ENCODE data around the gene CHST11. TPM values are rescaled to one million over a fixed set of nuclear protein-coding genes. Genes with fewer than 3 reads are reported as not detected.
A peak's percentile ranks its signal among the peaks of the same experiment; 100 is the strongest.

Gene CHST11
- total RNA-seq, 1 experiment from 2014 or later = 8.4 TPM

DNA sequence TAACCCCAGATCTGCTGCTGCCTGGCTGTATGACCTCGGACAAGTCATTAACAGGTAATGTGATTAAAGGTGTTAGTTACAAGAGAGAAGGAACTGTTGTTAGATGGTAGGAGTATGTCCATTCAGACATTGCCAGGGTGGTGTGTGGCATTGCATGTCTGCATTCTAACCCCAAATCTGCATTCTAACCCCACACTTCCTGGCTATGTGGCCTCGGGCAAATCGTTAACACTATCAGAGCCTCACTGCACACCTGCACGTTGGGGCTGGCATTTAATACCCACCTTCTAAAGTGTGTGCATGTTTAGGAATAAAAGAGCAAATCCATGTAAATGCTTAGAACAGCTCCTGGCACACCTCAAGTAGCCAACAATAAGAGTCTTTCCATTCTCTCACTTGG, 46.4 kb downstream of the CHST11 start:
- DNase-seq (ENCODE audit: low spot score) = no peak

DNA sequence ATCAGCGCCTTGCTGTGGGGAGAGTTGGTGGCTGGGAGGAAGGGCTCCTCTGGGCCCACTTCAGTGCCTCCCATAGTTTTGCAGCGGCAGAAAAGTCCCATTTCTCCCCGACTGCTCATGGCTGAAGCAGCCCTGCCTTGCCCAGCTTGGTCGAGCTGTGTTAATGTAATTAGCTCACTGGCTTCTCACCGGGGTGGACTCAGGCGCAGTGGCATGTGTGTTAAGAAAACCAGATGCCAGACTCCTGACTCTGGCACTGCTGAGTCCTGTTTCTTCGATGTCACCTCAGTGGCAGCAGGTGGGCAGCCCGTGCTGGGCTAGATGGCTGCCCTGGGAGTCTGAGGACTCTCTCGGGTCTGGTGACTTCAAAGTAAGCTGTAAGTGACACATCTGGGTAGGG, 47.4 kb downstream of the CHST11 start:
- DNase-seq (ENCODE audit: low spot score) = no peak

DNA sequence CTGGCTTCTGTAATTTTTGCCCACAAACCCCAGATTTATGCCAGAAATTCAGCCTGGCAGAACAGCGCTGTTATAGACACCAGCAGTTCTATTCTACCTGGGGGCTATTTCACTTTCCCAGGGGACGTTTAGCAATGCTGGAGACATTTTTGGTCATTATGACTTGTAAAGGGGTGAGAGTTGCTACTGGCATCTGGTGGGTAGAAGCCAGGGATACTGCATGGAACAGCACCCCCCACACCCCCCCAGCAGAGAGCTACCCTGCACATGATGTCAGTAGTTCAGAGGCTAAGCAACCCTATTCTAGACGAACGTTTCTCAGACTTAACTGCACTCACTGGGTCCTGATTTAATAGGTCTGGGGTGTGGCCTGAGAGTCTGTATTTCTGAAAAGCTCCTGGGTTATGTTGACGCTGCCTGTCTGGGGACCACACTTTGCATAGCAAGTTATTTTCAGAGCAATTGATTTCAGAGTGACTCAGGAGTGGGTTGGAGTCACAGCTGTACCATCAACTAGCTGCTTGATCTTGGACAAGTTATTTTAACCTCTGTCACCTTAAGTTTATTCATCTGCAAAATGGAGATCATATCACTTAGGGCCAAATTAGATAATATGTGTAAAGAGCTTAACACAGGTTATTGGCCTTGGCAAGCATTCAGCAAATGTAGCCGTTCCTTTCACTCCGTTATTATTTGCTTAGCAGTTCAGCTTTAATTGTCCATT, 48.5 kb downstream of the CHST11 start:
- no peak for DNase-seq (ENCODE audit: low spot score)

DNA sequence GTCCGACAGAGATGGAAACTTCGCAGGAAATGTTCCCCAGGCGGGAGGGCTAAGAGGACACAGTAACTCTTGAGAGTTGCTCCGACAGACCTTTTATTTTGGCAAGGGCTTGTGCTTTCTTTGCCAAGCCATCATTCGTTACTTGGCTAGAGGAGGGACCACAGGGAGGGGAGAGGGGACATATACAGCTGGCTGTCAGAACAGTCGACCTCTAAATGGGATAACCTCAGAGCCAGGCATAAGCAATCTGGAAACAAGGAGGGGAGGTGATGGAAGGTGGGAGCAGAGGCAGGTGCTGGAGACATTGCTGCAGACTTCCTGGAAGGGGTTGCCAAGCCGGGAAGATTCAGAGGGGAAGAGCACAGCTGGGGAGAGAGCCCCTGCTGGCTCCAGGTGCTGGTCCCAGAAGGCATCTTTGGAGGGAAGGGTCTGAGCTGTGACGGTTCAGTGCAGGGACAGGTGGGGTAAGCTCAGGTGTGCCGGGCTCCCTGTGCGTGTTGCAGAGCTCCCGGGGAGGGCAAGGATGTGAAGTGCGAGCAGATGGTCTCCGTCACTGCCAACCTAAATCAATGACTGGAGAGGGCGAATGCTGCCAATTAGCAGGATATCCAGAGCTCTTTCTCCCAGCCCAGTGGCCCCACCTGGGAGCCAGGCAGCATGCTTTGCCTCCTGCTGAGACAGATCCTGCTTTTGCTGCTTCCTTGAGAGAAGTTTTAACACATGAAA, 50.1 kb downstream of the CHST11 start:
- no peak for DNase-seq (ENCODE audit: low spot score)

DNA sequence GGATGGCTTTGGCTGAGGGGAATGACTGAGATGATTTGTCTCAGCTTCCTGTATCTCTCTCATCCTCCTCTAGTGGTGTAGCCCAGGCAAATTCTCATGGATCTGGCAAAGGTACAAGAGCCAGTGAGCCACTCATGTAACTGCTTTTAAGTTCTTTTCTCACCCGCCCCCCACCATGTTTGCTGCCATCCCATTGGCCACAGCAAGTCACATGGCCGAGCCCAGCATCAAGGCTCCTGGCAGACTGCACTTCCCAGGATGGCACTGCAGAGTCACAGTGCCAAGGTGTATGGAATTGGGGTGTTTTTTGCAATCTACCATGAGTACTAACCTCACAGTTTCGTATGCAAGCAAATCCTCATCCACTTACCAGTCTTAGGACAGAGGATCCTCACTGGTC, 50.9 kb downstream of the CHST11 start:
- DNase-seq (ENCODE audit: low spot score) = no peak

DNA sequence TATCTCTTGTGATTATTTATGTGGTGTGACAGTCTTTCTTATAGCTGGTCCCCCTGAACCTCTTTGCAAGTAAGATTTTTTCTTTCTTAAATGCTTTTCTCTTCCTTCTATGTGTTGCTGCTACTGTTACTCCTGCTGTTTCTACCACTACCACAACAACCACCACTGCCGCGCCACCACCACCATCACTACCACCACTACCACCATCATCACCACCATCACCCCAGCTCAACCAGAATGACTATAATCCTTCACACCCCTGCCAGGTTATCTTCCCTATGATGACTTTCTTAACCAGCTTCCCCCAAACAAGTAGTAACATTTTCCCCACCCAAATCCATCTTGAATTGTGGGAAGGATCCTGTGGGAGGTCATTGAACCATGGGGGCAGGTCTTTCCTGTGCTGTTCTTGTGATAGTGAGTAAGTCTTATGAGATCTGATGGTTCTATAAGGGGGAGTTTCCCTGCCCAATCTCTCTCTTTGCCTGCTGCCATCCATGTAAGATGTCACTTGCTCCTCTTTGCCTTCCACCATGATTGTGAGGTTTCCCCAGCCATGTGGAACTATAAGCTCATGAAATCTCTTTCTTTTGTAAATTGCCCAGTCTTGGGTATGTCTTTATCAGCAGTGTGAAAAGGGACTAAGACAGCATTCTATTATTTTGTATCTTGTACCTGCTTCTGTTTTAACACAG, 52.2 kb downstream of the CHST11 start:
- no peak for DNase-seq (ENCODE audit: low spot score)

DNA sequence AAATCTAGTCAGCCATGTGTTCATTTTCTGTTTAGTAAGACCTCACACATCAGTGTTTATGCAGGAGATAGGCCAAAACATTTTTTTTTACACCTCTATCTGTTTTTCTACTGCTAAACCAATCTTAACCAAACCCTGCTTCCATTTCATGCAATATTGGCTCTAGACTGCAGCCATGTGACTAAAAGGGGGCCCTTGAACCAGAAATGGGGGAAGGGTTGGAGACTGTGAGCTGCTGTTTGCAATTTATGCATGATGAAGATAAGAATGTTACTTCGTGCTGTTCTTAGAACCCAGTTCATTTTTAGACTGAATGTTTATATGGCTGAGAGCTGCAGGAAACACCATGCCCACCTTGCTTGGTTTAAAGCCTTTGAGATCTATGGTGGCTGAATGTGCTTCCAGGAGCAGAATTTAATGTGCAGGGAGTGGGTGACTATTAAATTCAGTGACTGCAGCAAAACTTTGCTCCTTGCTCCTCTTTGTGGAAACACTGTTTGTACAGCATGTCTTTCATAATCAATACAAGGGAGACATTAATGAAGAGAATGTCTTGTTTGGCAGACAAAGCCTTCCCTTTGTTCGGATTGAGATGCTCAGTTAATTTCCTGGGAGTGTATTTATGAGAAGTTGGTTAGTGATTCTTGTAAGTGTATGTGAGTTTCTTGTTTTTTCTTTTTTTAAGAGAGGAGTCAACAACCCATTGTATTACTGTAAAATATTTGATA, 53.6 kb downstream of the CHST11 start:
- no peak for DNase-seq (ENCODE audit: low spot score)

DNA sequence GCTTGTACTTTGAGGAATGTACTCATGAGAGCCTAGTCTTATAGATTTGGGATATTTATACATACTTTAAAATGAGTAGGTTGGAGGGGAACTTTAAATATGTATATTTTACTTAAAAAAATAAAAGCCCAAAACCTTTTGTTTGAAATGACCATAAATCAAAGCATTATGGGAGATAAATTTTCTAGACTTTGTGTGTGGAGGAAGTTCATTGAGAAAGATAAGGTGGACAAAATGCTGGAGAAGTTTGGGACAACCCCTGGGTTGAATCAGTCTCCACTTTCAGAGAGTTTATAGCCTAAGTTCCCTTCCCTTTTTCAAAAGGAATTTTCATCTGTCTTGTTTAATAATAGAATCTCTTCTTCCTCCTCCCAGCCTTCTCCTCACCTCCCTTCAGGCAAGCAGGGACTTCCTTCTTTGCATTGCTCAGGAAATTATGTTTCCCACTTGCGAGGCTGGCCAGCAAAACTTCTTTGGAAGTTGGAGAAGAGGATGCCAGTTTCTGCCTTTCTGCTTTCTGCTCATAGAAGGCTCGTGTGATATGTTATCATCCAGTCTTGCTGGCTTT, 54.2 kb downstream of the CHST11 start:
- no peak for DNase-seq (ENCODE audit: low spot score)

DNA sequence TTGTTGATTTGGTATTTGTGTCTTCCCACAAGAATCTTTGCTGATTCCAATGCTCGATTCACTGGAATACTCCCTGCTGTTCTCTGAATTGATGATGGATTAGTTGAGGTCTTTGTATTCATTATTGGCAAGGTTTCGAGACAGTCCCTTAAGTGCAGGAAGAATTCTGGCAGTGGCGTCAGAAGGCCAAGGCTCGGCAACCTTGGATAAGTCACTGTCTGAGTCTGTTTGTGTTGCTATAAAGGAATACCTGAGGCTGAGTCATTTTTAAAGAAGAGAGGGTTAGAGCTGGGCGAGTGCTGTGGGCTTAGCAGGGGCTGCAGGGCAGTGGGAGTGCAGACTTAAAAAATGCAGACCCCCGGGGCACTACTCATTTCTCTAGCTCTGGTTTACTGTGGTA, 56.9 kb downstream of the CHST11 start:
- DNase-seq (ENCODE audit: low spot score) = no peak

DNA sequence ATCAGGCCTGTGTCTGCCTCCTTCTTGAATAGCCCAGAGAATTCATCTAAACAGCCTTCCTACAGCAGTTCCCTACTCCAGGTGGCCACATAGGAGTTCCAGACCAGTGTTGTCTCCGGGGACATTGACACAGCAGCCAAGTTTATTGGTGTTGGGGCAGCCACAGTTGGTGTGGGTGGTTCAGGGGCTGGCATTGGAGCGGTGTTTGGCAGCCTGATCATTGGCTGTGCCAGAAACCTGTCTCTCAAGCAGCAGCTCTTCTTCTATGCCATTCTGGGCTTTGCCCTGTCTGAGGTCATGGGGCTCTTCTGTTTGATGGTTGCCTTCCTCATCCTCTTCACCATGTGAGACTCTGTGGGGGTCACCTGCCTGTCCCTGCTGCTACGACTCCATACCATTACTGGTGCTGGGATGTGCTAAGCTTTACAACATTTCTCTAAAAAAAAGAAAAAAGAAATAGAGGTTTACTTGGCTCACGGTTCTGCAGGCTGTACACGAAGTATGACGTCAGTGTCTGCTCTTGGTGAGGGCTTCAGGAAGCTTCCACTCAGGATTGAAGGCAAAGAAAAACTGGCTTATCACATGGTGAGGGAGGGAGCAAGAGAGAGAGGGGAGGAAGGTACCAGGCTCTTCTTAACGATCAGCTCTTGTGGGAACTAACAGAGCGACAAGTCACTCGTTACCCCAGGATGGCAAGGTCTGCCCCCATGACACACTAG, 57.5 kb downstream of the CHST11 start:
- DNase-seq (ENCODE audit: low spot score) = no peak

DNA sequence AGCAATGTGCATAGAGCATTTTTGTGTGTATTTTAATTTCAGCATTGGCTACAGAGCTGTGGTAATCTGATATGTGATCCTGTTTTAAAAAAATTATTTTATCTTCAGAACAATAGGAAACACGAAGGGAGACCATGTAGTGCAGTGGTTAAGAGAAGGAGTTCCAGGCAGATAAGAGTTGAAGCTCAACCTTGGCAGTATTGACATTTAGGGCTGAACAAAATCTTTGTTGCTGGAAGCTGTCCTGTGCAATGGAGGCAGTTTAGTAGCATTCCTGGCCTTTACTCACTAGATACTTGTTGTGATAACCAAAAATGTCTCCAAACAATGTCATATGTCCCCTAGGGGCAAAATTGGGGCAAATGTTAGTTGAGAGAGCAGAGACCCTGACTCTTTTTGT, 59.2 kb downstream of the CHST11 start:
- no peak for DNase-seq (ENCODE audit: low spot score)

DNA sequence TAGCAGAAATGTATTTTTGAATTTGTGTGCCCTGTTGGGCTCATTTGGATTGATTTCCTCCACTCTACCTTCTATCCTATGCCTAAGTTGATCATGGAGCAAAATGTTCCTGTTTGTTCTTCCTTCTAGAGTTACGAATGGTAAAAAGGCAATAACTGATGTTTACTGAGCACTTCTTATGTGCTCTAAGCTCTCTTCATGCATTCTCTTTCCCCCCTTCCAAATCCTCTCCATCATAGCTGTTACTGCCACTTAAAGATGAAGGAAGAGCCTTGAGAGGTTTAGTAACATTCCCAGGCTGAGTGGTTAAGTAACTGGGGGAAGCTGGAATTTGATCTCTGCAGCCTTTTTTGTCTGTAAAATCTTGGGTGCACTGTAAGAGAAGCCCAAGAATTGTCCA, 60.1 kb downstream of the CHST11 start:
- no peak for DNase-seq (ENCODE audit: low spot score)

DNA sequence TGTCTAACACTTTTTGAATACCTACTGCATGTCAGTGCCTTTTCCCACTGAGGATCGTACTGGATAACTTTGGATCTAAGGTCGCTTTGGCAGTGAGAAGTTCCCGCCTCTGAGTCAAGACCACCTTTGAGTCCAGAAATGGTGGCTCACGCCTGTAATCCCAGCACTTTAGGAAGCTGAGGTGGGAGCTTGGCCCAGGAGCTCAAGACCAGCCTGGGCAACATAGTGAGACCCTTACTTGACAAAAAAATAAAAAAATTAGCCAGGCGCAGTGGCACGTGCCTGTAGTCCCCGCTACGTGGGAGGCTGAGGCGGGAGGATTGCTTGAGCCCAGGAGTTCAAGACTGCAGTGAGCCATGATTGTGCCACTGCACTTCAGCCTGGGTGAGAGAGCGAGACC, 61.1 kb downstream of the CHST11 start:
- DNase-seq (ENCODE audit: low spot score) = no peak

DNA sequence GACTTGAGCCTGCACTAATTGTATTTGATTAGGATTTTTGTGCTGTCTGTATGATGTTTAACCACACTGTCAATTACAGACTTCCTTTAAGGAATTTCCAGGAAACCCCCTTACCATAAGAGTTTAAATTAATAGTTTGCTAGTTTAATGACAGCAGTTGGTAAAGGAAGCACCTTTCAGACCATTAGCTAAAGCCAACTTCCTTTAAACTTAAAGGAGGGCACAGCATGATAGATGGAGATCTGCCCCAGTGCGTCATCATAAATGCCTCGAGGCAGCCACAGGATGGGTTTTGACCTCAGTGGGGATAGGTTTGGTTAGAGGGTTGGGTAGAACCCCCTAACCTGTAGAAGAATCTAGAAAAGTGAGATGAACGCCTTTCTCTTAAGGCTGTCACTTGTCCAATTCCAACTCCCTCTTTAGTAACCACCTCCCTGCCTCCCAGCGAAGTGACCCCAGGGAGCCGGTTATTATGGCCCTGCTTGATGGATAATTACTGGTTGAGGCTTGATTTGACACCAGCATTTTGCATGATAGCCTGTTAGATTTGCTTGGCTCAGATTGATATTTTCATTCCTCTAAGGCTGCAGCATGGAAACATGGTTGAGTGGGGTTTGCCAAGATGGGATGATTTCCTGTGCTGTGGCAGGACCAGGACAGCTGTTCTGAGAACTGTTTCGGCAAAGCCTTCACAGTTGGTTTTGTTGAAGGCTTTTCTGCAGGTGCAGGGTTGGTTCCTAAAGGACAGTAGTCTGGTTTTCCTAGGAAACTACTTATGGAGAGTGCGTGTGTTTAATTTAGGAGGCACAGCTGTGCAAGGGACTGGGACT, 62.7 kb downstream of the CHST11 start:
- DNase-seq (ENCODE audit: low spot score) = no peak

DNA sequence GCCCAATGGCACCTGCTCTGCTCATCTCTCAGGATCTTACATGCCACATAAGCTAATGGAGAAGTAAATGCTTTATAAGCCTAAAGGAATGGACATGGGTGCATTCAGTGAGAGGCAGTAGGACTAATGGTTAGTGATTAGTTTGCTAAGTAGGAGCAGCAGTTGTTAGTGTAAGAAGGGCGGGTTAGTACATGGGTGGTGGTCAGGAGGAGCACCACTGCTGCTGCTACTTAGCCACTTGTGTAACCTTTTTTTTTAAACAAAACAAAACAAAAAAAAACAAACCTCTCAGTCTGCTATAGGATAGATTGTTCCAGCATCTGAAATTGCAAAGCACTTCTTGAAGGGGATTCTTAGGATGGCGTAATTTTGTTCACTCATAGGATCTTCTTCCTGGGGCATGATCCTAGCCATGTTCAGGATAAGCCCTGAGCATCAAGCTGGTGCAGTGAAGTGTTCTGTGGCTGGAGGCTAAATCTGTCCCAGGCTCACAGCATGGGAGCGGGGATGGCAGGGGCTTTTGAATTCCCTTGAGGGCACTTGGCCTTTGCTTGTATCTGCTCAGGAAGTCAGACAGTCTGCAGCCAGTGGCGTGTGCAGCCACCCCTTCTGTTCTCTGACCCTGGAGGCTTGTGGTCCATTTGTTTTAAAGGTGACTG, 63.6 kb downstream of the CHST11 start:
- DNase-seq (ENCODE audit: low spot score) = no peak

DNA sequence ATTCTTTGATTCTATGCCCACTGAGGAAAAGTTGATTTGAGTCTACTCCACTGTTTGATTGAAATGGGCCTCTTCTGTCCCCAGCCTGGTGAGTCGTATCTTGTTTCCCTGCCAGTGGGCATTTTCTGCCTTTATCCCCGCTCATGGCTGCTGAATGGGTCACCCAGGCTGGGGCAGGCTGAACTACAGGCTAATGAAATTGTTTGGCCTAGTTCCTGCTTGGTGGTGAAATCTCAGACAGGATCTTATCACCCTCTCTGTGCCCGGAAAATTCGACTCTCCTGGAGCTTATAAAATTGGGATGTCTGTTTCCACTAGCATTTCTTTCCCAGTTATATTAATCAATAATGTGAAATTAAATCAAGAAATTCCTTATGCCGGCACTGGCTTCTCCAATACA, 65.0 kb downstream of the CHST11 start:
- peak; percentile 9 for DNase-seq (ENCODE audit: low spot score)

DNA sequence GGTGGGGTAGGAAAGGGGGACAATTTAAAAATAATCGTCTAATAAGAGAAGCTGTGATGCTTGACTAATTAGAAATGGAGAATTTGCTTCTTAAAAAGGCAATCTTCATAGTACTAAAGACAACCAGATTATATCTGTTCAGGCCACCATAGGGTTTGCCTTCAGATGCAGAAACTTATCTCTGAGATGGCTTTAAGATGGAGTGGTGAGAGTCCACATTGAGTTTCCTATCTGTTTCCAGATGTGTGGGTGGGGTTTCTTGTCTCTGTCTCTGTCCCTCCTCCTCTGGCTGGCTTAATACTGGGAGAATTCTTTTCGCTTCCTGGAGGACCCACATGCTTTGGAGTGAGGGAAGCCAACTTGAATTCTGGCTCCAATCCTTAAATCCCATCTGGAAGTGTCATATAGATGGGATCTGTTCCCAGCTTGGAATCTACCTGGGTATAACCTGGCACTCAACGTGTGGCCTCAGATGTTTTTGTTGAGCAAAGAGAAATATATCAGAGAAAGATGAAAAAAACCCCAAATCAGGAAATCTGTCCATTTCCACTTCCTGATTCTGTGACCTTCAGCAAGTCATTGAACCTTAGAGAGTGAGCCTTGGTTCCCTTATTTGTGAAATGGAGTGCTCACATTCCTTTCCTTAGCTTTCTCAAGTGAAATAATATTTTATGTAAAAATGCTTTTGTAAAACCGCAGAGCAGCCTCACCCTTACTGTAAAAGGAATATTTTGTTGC, 66.4 kb downstream of the CHST11 start:
- DNase-seq (ENCODE audit: low spot score) = no peak

DNA sequence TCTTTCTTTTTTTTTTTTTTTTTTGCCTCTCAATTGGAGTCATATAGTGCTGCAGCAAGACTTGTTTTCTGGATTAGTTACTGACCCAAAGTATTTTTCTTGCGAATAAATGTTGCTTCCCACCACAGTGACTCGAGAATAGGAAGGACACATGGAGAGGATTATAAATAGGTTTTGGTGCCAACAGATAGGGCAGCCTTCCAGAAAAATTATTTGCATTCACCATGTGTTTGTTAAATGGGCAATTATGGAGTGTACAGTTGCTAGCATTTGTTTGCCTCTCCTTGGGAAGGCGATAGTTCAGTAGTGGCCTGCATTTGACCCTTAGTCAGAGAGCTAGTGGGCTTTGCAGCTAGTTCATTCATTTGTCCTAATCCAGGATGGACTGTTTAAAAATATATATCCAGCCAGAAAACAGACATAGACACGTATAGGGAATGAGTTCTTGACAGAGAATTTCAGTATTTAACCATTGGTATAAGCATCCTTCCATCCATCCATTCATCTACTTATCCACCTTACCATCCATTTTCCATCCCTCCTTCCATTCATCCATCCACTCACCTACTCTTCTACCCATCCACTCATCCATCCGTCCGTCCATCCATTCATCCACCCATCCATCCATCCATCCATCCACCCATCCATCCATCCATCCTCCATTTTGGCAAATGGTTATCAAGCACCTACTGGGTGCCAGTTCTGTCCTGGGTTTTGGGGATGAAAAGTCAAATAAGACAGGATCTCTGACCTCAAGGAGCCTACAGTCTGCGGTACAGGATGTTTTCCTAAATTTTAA, 67.5 kb downstream of the CHST11 start:
- DNase-seq (ENCODE audit: low spot score) = no peak
